Activated naive CD4-positive, alpha-beta T cell treated with anti-CD3 and anti-CD28 coated beads, Interleukin-2, amount 50 U/mL, for 16 hours (primary cell): Measurements from ENCODE around the gene NCOA7.
"Not testable (repeated sequence)": the region's sequence is repeated elsewhere in the genome, so short reads cannot be mapped to it uniquely, and the experiment has no call there.

Experiments used
- DNase-seq: peaks from one replicate; pipeline ENCODE4 v3.0.0-alpha.2; 2020

NCOA7 gene

DNA sequence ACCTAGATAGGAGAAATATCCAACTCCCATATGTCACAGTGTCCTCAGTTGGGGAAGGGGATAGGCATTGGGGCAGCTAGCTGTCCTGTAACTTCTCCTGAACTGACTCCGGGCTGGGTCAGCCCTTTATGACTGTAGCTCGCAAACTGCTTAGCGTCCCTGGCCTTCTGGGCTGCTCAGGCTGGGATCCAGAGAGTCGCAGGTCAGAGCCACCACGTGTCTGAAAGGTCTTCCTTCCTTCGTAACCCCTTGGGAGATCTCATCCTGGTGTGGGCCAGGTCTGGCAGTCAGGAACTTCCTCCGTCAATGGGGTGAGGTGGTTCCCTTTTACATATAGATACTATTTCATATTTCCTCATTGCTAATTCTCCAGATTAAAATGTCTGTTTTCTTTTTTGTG is 137.0 kb downstream of the NCOA7 start:
- no peak for DNase-seq

- no peak for DNase-seq
These were observed 140.1 kb downstream of the NCOA7 start for GRCh38 chr6:125930765-125931418.

- no peak for DNase-seq
These were observed 141.1 kb downstream of the NCOA7 start for GRCh38 chr6:125931733-125932450.

DNA sequence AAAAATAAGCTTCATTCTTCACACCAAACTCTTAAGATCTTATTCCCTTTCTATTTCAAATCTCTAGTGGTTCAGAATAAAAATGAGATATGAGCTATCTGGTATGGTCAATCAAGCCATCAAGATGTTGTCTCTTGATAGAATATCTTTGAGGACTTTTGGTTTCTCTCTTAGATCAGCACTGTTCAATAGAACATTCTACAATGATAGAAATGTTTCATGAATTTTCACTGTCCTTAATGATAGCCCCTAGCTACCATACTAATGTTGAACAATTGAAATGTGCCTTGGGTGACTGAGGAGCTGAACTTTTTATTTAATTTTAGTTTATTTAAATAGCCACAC is 141.7 kb downstream of the NCOA7 start:
- DNase-seq: no peak

DNA sequence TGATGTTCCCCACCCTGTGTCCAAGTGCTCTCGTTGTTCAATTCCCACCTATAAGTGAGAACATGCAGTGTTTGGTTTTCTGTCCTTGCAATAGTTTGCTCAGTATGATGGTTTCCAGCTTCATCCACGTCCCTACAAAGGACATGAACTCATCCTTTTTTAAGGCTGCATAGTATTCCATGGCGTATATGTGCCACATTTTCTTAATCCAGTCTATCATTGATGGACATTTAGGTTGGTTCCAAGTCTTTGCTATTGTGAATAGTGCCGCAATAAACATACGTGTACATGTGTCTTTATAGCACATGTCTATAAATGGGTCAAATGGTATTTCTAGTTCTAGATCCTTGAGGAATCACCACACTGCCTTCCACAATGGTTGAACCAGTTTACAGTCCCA is 144.8 kb downstream of the NCOA7 start:
- not testable (repeated sequence) for DNase-seq

- DNase-seq: no peak
These were observed 148.3 kb downstream of the NCOA7 start for GRCh38 chr6:125939026-125939425.

DNA sequence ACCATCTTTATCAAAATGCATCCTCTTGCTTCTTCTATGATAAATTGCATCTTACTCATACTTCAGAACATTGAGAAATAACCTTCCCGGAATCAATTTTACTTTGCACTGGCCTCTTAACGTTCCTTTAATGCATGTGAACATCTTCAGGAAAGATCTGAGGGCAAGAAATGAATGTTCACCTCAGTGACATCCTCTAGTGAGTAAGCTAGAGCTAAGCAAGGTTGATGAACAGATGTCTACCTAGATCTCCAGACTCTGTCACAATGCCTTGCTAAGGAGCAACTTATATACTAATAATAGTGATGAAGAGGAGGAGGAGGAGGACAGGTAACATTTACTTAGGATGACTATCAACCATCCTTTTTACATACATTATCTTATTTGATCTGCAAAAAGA is 149.0 kb downstream of the NCOA7 start:
- DNase-seq: no peak

GRCh38 chr6:125940247-125941041 is 149.7 kb downstream of the NCOA7 start:
- no peak for DNase-seq

DNA sequence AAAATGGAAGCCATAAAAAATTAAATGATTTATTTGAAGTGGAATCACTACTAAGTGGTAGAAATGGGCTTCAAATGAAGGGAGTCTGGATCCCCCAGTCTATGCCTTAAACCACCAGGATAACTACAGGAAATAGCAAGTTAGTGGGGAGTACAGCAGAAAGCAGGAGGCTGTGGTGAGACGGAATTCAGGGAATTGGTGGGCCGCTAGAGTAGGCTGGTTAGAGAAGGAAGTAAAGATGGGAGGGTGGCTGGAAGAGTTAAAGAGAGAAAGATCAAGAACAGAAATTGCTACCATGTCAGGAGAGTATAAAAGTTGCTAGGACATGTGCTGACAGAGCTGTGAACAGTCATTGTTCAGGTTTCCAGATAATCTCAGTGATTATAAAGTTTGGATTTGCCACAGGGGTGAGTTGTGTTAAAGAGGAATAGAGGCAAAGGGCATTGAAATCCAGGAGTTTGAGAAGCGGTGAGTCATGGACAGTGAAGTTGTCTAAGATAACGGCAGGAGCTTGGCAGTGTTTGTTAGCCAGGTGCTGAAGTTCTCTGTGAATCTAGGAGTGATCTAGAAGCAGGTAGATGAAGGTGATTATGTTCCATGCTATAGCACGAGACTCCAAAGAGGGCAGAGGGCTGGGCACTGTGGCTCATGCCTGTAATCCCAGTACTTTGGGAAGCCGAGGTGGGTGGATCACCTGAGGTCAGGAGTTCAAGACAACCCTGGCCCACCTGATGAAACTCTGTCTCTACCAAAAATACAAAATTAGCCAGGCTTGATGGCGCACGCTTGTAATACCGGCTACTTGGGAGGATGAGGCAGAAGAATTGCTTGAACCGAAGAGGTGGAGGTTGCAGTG is 152.1 kb downstream of the NCOA7 start:
- DNase-seq: no peak

- DNase-seq: no peak
These were observed 153.0 kb downstream of the NCOA7 start for GRCh38 chr6:125943528-125944433.

DNA sequence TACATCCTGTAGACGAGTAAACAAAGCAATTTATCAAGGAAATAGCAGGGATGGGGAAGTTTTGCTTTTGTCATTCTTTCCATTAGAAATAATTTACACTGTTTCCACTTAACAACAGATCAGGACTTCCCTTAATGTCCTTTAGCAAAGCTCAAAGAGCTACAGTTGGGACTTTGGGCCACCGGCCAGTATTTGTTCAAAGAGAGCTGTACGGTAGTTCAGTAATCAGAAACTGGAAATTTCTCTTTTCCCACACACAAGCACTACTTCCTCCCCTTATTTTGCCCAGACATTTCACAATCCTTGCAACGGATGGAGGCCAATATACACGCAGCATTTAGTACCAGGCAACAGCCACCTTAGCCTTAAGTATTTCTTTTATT is 153.7 kb downstream of the NCOA7 start:
- DNase-seq: no peak

DNA sequence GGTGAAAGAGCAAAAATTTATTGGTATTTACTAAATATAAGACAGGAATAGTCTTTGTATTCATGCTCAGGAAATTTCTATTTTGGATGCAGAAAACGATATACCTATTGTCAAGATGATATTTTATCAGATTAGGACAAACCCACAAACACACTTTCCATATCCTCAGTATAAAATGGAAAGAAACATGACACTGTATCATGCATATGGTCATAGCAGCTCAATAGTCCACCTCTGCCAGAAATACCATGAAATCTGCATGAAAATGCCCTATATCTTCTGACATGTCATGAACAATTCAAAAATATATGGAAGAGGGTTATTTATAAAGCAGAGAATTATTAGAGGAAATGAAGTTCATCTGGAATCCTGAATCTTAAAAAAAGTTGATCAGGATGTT is 154.1 kb downstream of the NCOA7 start:
- no peak for DNase-seq

DNA sequence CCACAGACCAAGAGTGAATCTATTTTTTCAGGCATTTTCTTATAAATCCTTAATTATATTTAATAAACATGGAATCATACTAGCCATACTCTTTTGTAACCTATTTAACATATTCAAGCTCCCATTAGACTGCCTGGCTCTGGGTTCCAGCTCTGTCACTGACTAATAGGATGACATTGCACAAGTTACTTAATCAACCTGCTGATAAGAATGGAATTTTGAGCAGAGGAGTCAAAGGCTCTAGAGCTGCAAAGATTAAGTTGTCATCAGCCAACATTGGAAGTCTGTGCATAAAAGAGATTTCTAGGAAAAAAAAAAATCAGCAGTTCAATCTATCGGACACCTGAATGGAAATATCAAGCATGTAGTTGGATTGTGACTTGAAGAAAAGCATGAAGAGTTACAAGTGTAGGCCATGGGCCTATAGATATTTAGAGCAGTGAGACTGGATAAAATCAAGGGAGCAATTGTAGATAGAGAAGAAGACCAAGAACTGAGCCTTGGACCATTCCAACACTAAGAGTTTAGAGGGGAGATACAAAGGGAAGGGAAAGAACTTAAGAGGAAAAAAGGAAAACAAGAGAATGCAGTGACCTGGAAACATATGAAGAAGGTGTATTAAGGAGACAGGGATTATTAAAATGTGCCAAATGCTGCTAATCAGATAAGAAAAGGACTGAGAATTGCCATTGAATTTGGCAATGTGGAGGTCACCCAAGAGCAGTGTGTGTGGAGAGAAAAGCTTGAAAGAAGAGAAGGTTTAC is 154.8 kb downstream of the NCOA7 start:
- no peak for DNase-seq

GRCh38 chr6:125947615-125948014 is 156.9 kb downstream of the NCOA7 start:
- no peak for DNase-seq

DNA sequence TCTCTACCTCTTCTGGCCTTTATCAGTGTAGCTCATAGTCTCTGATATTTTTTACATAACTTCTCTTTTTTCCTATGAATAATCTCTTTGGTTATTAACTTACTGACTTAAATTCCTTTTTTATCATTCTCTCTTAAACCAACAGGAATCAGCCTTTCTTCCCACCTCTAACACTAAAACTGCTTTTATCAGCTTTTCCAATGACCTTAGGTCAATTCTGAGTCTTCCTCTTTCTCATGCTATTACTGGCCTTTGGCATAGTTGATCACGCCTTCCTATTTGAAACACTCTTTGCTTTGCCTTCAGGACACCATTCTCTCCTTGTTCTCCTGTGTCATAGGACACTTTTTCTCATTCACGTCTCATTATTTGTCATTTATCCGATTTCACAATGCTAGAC is 157.7 kb downstream of the NCOA7 start:
- no peak for DNase-seq

DNA sequence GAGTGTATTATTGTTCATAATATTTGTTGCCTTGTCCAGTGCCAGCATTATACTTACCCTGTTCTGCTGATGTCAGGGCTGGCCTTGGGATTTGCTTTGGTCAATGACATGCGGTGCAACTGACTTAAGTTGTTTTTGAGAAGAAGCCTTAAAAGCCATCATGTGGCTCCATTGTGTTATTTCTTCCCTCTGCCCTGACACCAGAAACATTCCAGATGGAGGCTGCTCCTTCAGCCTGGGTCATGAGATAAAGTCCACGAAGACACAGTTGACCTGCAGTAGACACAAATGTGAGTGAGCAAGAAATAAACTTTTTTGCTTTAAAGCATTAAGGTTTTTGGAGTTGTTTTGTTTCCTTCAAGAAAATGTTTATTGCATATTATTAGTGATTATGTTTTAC is 158.3 kb downstream of the NCOA7 start:
- DNase-seq: no peak

GRCh38 chr6:125950293-125950692 is 159.5 kb downstream of the NCOA7 start:
- DNase-seq: no peak

GRCh38 chr6:125950716-125951115 is 160.0 kb downstream of the NCOA7 start:
- DNase-seq: not testable (repeated sequence)

- no peak for DNase-seq
These were observed 160.6 kb downstream of the NCOA7 start for GRCh38 chr6:125951323-125951722.

- no peak for DNase-seq
These were observed 162.2 kb downstream of the NCOA7 start for GRCh38 chr6:125952764-125953501.

- no peak for DNase-seq
These were observed 162.7 kb downstream of the NCOA7 start for GRCh38 chr6:125953502-125953875.
